ENCODE measurements around the gene ACTG2.
A peak's percentile ranks its signal among the peaks of the same experiment; 100 is the strongest.

Gene ACTG2

GRCh38 chr2:73927344-73927743 lies 34.5 kb downstream of the ACTG2 start:
- no peak for DNase-seq
- Histone ChIP-seq H3K27me3 (ENCODE audit: insufficient read depth, low read length, poor library complexity) (no peaks in the 10 kb centered on the region), H3K36me3 (ENCODE audit: insufficient read depth, low read length) (peaks cover 22% of the 10 kb centered on the region), H3K9me3 (ENCODE audit: insufficient read depth, low read length, severe bottlenecking) (no peaks in the 10 kb centered on the region), H3K79me2 (ENCODE audit: insufficient read depth, low read length) (peaks cover 55% of the 10 kb centered on the region), H3K9ac (ENCODE audit: low read depth, low read length) (peak overlapping the region; percentile 94), H3K4me2 (ENCODE audit: insufficient read depth, low read length) (peak overlapping the region; percentile 85), H4K20me1 (ENCODE audit: insufficient read depth, low read length) (peaks cover 26% of the 10 kb centered on the region), H3K4me3 (ENCODE audit: low read depth in 1 of 2, low read length in 2 of 2) (peak overlapping the region; percentile 89 to 98), H3K27ac (ENCODE audit: low read length) (peak overlapping the region; percentile 94), H2AFZ (ENCODE audit: low read depth, low read length) (peak overlapping the region; percentile 91), H3K4me1 (ENCODE audit: insufficient read depth, low read length) (peaks cover 47% of the 10 kb centered on the region)
- no peak for ATAC-seq (ENCODE audit: insufficient read depth, low read depth)
- TF ChIP-seq EZH2 (IDR thresholded peaks at IDR 0.05; ENCODE audit: borderline replicate concordance, low read depth, low read length, severe bottlenecking), result no peak
- TF ChIP-seq, protein P1, sequence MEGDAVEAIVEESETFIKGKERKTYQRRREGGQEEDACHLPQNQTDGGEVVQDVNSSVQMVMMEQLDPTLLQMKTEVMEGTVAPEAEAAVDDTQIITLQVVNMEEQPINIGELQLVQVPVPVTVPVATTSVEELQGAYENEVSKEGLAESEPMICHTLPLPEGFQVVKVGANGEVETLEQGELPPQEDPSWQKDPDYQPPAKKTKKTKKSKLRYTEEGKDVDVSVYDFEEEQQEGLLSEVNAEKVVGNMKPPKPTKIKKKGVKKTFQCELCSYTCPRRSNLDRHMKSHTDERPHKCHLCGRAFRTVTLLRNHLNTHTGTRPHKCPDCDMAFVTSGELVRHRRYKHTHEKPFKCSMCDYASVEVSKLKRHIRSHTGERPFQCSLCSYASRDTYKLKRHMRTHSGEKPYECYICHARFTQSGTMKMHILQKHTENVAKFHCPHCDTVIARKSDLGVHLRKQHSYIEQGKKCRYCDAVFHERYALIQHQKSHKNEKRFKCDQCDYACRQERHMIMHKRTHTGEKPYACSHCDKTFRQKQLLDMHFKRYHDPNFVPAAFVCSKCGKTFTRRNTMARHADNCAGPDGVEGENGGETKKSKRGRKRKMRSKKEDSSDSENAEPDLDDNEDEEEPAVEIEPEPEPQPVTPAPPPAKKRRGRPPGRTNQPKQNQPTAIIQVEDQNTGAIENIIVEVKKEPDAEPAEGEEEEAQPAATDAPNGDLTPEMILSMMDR (IDR thresholded peaks at IDR 0.05; ENCODE audit: borderline replicate concordance, extremely low read depth, low read length, poor library complexity, severe bottlenecking), result no peak

DNA sequence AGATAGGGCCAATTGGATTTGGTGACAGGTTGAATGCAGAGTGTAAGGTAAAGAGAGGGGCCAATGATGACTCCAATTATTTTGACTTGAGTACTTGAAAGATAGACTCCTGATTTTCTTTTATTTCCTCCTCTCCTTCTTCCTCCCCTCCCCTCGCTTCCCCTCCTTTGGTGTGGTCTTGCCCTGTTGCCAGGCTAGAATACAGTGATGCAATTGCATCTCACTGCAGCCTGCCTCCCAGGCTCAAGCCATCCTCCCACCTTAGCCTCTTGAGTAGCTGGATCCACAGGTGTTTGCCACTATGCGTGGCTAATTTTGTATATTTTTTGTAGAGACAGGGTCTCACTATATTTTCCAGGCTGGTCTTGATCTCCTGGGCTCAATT lies 36.1 kb downstream of the ACTG2 start:
- peaks cover 38% of the 10 kb centered on the region for H4K20me1 ChIP-seq (ENCODE audit: insufficient read depth, low read length)
- H3K4me1 ChIP-seq (ENCODE audit: insufficient read depth, low read length), result peaks cover 47% of the 10 kb centered on the region

DNA sequence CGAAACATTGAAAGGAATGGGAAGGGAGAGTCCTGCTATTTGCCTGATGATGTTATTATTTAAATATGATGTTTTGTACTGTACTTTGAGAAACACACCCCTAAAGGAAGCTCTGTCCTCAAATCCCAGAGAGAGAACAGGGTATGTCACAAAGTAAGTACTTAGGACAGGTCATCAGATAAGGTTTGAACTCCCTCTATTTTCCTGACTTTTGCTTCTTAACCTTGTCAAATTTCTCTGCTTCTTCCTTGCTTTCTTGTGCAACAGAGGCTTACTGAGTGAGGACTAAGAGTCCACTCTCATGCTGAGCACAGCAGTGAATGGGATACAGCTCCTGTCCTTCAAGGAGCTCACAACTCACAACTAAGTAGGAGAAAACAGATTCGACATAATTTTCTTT lies 37.6 kb downstream of the ACTG2 start:
- TF ChIP-seq EZH2 (IDR thresholded peaks at IDR 0.05; ENCODE audit: borderline replicate concordance, low read depth, low read length, severe bottlenecking), result no peak
- TF ChIP-seq, protein P1 (IDR thresholded peaks at IDR 0.05; ENCODE audit: borderline replicate concordance, extremely low read depth, low read length, poor library complexity, severe bottlenecking), result no peak
- no peaks in the 10 kb centered on the region for H3K27me3 ChIP-seq (ENCODE audit: insufficient read depth, low read length, poor library complexity)
- H3K36me3 ChIP-seq (ENCODE audit: insufficient read depth, low read length), result peaks cover 36% of the 10 kb centered on the region
- no peaks in the 10 kb centered on the region for H3K9me3 ChIP-seq (ENCODE audit: insufficient read depth, low read length, severe bottlenecking)
- no peak overlapping the region for H3K27ac ChIP-seq (ENCODE audit: low read length)
- H3K4me1 ChIP-seq (ENCODE audit: insufficient read depth, low read length), result peaks cover 47% of the 10 kb centered on the region
- DNase-seq (no peak), ATAC-seq (ENCODE audit: insufficient read depth, low read depth) (no peak)
- no peak overlapping the region for H3K4me3 ChIP-seq (ENCODE audit: low read depth in 1 of 2, low read length in 2 of 2)
- no peak overlapping the region for H3K9ac ChIP-seq (ENCODE audit: low read depth, low read length)
- H3K4me2 ChIP-seq (ENCODE audit: insufficient read depth, low read length), result peak overlapping the region; percentile 85; the same call in 1 of the 2 replicates
- H4K20me1 ChIP-seq (ENCODE audit: insufficient read depth, low read length), result peaks cover 44% of the 10 kb centered on the region
- peaks cover 85% of the 10 kb centered on the region for H3K79me2 ChIP-seq (ENCODE audit: insufficient read depth, low read length)
- H2AFZ ChIP-seq (ENCODE audit: low read depth, low read length), result no peak overlapping the region

More for the DNA sequence above, 36.1 kb downstream of the ACTG2 start:
- Histone ChIP-seq H2AFZ (ENCODE audit: low read depth, low read length) (no peak overlapping the region), H3K36me3 (ENCODE audit: insufficient read depth, low read length) (peaks cover 28% of the 10 kb centered on the region), H3K9ac (ENCODE audit: low read depth, low read length) (no peak overlapping the region), H3K4me2 (ENCODE audit: insufficient read depth, low read length) (peak overlapping the region; percentile 85), H3K9me3 (ENCODE audit: insufficient read depth, low read length, severe bottlenecking) (no peaks in the 10 kb centered on the region), H3K27ac (ENCODE audit: low read length) (no peak overlapping the region), H3K27me3 (ENCODE audit: insufficient read depth, low read length, poor library complexity) (no peaks in the 10 kb centered on the region), H3K4me3 (ENCODE audit: low read depth in 1 of 2, low read length in 2 of 2) (peak overlapping the region in 1 of 2 experiments; percentile 22; a peak in 1 of 4 replicates), H3K79me2 (ENCODE audit: insufficient read depth, low read length) (peaks cover 71% of the 10 kb centered on the region)
- TF ChIP-seq, protein P1 (IDR thresholded peaks at IDR 0.05; ENCODE audit: borderline replicate concordance, extremely low read depth, low read length, poor library complexity, severe bottlenecking), result no peak
- no peak for TF ChIP-seq EZH2 (IDR thresholded peaks at IDR 0.05; ENCODE audit: borderline replicate concordance, low read depth, low read length, severe bottlenecking)
- DNase-seq, result peak; percentile 32
- ATAC-seq (ENCODE audit: insufficient read depth, low read depth), result no peak
